Uterus (tissue), 2 donors: ENCODE measurements around the gene ARHGAP8.

Source experiments
- POLR2A ChIP-seq, 2 donors: fragments of 450-650 bp; IDR thresholded peaks; one replicate each; pipeline ENCODE4 v1.6.1; 2016; ENCODE audit warnings: antibody characterized with exemption in 2 of 2, mild to moderate bottlenecking in 1 of 2, moderate library complexity in 1 of 2
- TF ChIP-seq, protein P1 (sequence below), 4 experiments: fragments of 200-600 bp in 2 of 4; fragments of 450-650 bp in 2 of 4; sonication (generic) in 2 of 4; IDR thresholded peaks; one replicate each; pipeline ENCODE4 v1.5.1; 2016 to 2019; ENCODE audit warnings: antibody characterized with exemption in 4 of 4, mild to moderate bottlenecking in 2 of 4, moderate library complexity in 1 of 4

DNA sequence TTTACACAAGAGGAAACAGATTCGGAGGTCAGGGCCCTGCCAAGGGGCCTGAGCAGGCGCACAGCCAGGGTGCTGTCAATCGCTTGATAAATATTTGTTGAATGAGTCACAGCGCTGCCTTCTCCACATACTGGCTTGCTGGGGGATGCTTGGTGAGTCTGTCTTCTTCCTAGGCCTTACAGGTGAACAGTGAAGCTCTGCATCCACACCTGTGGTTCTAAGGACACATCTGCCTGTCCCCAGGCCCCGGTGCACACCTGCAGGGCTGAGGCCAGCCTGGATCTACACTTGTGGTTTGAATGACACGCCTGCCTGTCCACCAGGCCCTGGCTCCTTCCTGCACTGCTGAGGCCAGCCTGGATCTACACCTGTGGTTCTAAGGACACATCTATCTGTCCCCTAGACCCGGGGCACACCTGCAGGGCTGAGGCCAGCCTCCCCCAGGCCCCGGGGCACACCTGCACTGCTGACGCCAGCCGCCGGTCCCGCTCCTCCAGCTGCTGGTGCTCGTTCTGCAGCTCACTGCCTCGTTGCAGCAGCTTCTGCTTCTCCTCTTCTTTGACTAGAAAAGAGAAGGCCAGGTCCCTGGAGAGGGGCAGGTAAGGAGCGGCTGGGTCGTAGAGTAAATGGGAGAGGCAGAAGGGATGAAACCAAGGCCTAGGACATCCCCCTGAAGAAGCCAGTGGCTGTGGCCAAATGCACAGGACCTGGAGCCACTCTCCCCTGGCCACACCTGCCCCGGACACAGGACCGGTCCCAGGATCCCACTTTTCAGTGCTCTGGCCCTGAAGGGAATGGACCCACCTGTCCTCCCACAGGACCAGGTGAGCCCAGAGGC is 132.8 kb downstream of the ARHGAP8 start:
- TF ChIP-seq, protein P1, sequence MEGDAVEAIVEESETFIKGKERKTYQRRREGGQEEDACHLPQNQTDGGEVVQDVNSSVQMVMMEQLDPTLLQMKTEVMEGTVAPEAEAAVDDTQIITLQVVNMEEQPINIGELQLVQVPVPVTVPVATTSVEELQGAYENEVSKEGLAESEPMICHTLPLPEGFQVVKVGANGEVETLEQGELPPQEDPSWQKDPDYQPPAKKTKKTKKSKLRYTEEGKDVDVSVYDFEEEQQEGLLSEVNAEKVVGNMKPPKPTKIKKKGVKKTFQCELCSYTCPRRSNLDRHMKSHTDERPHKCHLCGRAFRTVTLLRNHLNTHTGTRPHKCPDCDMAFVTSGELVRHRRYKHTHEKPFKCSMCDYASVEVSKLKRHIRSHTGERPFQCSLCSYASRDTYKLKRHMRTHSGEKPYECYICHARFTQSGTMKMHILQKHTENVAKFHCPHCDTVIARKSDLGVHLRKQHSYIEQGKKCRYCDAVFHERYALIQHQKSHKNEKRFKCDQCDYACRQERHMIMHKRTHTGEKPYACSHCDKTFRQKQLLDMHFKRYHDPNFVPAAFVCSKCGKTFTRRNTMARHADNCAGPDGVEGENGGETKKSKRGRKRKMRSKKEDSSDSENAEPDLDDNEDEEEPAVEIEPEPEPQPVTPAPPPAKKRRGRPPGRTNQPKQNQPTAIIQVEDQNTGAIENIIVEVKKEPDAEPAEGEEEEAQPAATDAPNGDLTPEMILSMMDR (IDR thresholded peaks at IDR 0.05), result no peak
- no peak for TF ChIP-seq POLR2A (IDR thresholded peaks at IDR 0.05)
